ELR (cell line): ENCODE results near the gene IFNA1.
A peak's percentile ranks its signal among the peaks of the same experiment; 100 is the strongest.

Experiments
- DNase-seq: peaks from one replicate; pipeline ENCODE4 v3.0.0-alpha.2; 2015; ENCODE audit warnings: low read depth

Gene IFNA1

GRCh38 chr9:21449312-21449711, 9.1 kb downstream of the IFNA1 start:
- DNase-seq = peak; percentile 26

GRCh38 chr9:21450733-21451394, 10.6 kb downstream of the IFNA1 start:
- no peak for DNase-seq

DNA sequence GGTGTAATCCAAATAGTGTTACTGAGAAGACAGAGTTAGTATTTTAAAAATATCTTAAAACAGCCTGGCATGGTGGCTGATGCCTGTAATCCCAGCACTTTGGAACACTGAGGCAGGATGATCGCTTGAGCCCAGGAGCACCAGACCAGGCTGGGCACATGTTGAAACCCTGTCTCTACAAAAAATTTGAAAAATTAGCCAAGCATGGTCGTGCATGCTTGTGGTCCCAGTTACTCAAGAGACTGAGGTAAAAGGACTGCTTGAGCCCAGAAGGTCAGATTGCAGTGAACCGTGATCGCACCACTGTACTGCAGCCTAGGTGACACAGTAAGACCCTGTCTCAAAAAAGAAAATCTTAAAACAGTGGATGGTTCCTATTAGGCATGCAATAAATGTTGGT, 12.4 kb downstream of the IFNA1 start:
- DNase-seq = no peak

DNA sequence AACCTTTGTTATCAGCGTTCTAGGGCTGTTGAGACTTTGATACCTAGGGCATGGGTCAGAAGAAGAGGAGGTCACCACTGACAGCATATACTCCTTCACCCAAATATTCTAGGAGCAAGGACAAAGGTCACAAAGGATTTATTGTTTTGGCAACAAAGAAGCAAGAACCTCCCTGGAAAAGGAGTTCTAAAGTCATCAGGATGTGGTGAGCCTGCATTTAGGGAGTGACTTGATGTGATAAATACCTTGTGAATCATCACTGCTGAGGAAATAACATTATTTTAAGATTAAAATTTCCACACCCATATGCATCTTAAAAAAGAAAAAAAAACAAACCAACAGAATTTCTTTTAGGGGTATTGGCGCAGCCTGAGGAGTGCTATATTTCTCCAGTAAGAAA, 13.9 kb downstream of the IFNA1 start:
- DNase-seq = peak; percentile 65

- peak; percentile 61 for DNase-seq
Observed at GRCh38 chr9:21455320-21455719, 15.1 kb downstream of the IFNA1 start.

- DNase-seq = no peak
Observed at GRCh38 chr9:21461377-21461776, 21.1 kb downstream of the IFNA1 start.

DNA sequence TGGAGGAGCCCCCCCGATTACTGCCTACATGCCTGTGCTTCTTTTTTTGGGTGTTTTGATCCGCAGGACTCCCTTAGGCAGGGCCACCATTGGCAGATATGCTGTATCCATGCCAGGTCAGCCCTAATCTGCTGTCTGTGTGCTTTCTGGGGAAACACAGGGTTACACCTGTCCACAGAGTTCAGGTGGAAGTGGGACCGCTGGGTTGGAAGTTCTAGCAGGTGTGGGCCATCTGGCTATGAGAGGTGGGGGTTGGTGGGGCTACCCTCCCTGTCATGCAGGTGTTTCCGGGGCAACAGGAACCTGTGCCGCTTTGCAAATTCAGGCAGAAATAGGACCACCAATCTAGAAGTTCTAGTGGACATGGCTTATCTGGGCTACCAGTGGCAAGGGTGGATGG, 24.9 kb downstream of the IFNA1 start:
- DNase-seq = no peak

DNA sequence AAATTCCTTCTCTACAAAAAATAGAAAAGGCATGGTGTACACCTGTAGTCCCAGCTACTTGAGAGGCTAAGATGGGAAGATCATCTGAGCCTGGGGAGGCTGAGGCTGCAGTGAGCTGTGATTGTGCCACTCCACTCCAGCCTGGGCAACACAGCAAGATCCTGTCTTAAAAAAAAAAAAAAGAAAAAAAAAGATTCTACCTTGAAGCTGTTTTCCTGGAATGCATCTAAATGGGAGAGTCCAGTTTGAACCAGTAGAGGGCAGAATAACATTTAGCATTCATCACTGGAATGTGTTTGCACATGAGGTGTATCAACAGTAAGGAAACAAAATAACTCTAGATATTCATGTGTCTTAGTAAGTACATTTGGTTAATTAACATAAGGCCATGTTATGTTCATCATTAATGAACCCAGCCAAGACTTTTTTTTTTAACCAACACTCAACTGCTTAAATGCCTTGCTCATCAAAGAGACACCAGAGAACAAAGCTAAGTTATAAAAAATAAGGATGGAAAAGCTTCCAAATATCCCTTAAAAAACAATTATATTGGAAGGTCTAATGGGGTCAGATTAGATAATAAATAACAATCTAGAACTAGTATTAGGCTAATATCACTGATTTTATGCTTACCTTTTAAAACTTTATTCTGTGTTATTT, 25.8 kb downstream of the IFNA1 start:
- peak; percentile 74 for DNase-seq

- no peak for DNase-seq
Observed at GRCh38 chr9:21470126-21470525, 29.9 kb downstream of the IFNA1 start.

GRCh38 chr9:21473236-21473635, 33.0 kb downstream of the IFNA1 start:
- no peak for DNase-seq

GRCh38 chr9:21477466-21477865, 37.2 kb downstream of the IFNA1 start:
- DNase-seq = no peak

- DNase-seq = no peak
Observed at GRCh38 chr9:21479152-21479702, 39.0 kb downstream of the IFNA1 start.

DNA sequence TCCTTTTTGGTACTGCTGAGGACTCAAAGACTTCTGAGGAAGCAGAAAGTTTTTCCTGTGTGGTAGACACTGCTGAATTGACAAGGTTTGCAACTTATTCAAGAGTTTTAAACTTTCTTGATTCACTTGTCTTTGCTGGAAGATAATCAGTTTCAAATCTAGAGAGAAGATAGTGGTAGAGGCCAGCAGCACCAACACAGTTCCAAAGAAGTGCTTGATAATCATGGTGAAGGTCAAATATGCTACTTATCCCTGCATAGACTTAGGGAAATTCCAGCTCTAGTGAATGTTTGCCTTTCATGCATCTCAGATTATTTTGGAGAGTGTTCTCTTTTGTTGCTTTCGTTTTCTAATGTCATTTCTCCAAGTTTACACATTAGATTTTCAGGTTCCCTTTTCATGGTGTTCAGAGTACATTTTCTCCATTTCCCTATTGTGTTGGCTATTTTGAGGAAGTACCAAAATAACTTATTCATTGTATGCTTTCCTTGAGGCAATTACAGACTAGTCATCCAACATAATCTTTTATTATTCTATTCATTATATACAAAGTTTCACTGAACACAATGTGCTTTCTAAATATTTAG, 41.3 kb downstream of the IFNA1 start:
- no peak for DNase-seq

DNA sequence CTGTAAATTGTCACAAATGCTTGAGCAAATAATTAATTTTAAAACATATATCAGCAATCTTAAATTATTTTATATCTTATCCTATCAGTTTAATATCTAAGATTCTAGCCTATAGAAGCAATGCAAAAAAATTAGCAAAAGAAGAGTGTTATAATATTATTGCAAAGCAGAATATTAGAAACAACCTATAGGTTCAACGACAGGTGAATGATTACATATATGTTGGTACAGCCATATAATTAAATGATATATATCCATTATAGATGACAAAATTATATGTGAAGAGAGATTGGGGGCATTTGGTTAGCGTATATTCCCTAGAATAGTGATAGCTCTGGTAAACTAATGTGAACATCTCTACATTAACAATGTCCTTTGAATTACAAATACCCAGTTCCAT, 42.0 kb downstream of the IFNA1 start, which contains the start of gene IFNE:
Gene IFNE (minus strand): TSS at position 101 of the 400 bp plus-strand sequence. CDS start 619 bp downstream, outside the sequence.
- no peak for DNase-seq
